ENCODE measurements around the gene ROBO1. TPM values are rescaled to one million over a fixed set of nuclear protein-coding genes. Genes with fewer than 3 reads are reported as not detected.
"Not testable (repeated sequence)": the region's sequence is repeated elsewhere in the genome, so short reads cannot be mapped to it uniquely, and the experiment has no call there.

The ROBO1 gene
- polyA plus RNA-seq, 3 donors, result 86.9 to 107 (median 102) TPM

DNA sequence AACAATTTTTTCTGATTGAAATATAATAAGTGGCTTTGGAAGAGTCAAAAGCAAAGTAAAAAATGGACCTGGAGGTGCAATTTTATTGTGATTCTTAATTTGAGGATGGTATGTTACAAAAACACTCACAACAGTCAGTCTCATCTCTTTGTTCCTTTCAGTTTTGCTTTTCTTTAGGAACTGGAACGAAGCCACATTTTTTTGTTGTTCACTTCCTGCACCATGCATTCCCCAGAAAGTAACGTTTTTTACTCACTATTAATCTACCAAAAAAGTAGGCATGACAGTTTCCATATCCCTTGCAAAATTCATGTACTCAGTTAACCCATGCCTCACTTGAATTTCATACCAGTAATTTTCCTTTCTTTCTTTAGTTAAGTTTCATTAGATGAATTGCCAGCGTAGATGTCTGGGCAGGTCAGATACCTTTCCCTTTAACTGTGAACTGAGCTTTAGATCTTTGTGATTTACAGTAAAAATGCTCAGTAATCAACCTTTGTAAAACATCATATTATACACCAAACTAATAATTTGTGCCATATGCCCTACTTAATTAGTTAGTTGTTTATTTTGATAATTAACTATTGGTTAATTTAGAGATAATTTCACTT lies 384.3 kb downstream of the ROBO1 start:
- no peak for DNase-seq

DNA sequence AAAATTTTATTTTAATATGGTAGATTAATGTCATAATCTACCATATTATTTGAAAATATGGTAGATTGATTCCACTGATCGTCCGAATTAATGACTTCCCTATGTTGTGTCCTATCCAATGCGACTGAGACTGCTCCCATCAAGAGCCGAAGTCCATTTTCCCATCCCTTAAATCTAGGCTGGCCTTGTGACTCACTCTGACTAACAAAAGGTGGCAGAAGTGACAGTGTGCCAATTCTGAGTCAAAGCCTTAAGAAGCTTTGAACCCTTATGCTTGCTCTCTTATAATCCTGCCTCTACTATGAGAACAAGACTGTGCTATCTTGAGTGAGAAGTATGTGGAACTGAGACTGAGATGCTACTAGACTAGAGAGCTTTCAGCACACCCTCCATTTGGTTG lies 387.2 kb downstream of the ROBO1 start:
- DNase-seq, result no peak

DNA sequence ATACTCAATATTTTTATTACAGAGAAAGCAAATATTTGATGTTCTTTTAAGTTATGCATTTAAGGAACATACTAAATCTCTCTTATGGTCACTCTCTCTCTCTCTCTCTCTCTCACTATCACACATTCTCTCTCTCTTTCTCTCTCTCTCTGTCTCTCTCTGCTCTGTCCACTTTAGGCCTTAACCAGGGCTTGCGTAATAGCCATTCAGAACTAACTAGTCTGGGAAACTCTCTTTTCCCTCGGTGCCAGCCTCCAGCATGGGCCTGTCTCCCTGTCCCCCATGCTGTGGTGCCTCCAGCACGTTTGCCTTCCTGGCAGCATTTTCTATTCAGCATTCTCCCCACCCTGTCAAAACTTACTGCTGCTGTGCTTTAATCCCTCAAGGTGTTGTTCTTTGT lies 389.7 kb downstream of the ROBO1 start:
- DNase-seq, result no peak

DNA sequence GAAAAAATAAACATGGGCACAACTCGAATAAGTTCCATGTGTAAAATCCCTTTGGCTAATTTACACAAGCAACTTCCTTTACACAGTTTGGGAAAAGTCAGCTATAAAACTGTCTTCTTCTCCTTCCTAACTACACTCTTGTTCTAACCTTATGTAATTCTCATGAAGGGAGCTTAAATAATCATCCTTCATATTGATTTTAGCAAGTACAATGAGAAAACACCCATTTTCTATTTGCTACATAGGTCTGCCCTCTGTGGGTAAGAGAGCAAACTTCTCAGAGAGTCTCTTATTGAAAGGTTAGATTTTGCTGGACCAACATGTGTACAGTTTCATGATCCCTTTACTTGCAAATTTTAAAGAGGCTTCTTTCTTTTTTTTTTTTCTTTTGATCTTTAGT lies 398.5 kb downstream of the ROBO1 start:
- DNase-seq, result peak; percentile 16

DNA sequence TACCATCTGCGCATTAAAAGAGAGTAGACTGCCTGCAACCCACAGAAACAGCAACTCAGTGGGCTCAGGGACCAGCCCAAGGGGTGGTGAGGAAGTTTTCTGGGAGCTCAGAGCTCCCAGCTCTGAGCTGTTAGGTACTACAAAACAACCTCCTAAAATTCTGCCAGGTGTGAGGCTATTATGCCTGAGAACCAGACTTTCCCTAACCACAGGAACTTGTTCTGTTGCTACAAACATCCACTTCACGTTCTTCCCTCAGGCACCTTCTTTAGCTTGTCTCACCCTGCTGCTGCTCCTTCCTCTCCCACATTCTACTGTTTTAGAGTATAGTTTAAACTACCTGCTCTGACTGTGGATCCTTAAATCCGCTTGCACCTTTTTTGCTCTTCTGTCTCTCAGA lies 399.4 kb downstream of the ROBO1 start:
- DNase-seq, result no peak

DNA sequence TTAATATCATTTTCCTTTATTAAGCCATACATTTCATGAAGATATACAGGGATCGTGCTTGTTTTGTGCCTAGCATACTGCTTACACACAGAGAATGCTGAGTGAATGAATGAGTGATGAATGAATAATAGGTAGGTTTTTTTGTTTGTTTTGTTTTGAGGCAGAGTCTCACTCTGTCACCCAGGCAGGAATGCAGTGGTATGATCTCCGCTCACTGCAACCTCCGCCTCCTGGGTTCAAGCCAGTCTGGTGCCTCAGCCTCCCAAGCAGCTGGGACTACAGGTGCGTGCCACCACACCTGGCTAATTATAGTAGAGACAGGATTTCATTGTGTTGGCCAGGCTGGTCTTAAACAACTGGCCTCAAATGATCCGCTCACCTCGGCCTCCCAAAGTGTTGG lies 400.0 kb downstream of the ROBO1 start:
- DNase-seq, result no peak

DNA sequence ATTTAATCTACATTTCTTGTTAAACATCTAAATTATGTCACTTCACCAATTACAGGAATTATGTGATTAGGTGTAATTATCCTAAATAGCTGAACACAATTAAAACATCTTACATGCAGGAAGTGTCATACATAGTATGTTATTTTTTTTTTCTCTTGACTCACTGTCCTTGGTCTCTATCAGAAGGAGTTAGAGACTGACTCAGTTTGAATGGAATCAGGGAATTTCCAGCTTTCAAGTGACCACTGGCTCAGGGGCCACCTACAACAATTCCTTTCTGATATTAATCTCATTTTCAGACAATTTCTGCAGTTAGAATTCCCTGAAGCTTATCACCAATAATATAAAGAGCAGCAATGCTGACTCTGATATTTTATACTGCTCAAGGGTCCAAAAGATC lies 400.7 kb downstream of the ROBO1 start:
- DNase-seq, result no peak

DNA sequence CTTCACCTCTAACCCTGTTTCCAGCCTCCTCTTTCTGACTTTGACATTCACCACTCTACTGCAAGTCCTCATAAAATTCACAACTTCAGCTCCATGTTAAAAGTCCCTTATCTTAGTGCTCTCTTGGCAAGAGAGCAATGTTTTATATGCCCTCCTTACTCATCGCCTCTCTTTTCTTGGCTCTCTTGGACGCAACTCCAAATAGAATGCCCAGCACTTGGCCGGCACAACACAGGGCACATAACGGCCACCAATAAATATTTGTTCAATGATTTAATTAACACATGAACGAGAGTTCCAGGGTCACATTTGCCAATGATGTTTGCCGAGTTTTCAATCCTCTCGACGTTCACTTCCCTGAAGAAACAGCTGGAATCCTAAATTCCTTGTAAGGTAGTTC lies 401.4 kb downstream of the ROBO1 start:
- DNase-seq, result no peak

DNA sequence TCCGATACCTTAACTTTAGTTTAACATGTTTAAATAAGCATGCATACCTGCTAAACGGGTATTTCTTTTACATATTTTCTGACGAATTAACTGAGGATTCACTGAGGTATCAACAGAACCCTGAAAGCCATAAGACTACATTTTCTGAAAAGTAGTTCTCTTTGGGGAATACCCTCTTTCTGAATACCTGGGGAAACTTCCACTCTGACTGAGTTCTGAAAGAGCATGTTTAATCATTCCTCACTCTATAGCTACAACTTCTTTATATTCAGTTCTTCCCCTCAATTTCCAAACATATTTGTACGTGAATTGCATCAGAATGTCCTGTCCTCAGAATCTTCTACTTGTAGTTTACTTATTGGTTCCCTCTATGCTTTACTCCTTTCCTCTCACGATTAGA lies 403.0 kb downstream of the ROBO1 start:
- DNase-seq, result no peak

DNA sequence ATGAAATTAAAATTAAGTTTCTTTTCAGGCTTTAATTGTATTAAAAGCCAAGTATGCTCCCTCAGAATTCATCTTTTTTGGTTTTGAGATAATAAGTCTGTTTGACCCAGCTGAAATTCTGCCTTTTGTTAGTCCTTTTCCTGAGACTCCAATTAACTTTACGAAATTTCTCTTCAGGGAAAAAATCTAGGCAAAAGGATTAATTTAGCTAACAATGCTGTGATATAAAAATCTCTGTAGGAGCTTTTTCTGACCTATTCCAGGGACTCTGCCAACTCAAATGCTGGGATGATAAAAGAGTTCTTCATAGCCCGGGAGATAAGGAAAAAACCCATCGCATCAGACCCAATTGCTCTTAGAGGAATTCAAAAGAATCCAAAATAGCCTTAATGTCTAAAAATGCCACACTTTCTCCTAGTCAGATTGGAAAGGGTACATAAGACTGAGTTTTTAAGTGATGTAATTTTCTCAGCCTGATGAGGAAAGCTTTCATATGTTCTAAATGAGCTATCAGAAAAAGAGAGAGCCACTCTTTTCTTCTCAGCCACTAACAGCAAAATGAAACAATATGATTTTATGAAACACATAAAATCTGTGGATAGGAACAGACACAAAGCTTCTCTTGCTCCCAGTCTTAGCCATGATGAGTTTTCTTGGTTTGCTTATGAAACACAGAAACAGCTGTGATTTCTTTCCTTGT lies 405.1 kb downstream of the ROBO1 start:
- no peak for DNase-seq

DNA sequence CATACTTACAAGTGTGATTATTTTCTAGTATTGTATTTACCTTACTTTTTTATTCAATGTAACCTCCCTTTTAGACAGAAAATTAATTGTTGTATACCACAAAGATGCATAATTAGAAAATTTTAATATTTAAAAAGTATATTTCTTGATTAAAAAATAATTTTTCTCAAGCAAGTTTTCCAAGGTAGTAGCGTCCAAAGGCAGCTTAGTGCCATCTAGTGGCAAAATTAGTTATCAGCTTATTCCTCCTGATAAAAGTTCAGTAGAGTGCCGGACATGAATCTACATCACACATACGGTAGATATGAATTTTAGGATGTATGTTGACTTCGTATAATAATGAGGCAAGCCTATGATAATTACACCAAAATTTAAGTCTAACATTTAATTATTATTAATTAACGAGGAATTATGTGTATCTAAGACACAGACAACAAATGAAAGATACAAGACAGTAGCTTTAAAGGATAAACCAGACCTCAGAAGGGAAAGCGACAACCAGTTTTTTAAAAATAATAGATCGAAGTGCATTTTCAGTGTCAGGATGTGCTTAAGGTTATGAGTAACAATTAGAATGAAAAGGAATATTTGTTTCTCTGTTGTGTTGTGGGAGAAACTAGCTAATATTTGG lies 405.9 kb downstream of the ROBO1 start:
- peak; percentile 22 for DNase-seq

DNA sequence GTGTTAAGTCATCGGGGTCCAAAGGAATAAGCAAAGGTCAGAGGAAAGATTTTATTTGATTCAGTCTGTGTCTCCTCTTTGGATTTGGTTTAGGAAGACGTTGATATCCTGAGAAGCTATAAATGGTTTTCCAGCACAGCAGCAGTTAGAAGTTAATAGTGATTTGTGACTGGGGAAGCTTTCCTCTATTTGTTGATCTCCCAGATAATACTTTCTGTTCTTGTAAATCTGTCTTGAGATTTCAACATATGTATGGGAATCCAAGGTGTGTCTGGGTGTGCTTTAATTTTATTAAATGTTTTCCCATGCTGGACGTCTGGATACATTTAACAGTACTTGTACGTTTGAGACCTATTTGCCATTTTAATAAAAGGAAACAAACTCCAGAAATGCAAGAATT lies 409.5 kb downstream of the ROBO1 start:
- no peak for DNase-seq

DNA sequence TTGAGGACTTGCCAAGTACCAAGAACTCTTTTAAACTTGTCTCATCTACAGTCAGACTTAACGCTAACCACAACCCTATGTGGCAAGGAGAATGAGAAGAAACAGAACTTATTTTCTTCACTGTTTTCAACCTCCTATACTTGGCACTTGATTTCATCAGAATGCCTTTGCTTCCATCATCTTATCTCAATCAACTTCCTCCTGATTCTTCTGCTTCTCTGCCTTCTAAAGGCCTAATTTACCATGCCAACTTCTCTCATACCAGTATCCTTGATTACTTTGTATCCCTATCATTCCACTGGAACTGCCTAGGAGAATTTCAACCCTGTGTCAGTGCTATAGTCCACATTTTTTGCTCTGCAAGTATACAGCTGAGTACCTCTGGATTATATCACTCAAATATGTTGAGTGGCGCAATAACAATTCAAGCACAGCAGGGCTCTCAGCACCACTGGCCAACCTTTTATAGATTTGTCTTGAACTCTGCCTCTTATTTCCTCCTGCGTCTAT lies 413.6 kb downstream of the ROBO1 start:
- no peak for DNase-seq

DNA sequence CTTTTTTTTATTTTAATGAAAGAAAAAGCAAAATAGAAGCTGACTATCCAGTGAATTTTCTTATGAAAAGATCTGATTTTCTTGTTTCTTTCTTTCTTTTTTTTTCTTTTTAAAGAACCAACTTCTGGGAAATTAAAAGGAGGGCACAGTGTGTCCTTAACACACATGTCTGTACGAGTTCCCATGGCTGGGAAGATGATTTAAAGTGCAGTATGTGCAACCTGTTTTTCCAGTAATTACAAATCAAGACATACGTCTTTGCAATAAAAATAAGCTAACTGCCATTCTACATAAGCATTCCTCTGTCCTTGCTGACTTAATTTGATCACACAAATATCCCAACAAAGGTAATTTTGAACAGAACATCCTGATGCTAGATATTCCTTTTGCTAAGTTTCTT lies 416.1 kb downstream of the ROBO1 start:
- no peak for DNase-seq

DNA sequence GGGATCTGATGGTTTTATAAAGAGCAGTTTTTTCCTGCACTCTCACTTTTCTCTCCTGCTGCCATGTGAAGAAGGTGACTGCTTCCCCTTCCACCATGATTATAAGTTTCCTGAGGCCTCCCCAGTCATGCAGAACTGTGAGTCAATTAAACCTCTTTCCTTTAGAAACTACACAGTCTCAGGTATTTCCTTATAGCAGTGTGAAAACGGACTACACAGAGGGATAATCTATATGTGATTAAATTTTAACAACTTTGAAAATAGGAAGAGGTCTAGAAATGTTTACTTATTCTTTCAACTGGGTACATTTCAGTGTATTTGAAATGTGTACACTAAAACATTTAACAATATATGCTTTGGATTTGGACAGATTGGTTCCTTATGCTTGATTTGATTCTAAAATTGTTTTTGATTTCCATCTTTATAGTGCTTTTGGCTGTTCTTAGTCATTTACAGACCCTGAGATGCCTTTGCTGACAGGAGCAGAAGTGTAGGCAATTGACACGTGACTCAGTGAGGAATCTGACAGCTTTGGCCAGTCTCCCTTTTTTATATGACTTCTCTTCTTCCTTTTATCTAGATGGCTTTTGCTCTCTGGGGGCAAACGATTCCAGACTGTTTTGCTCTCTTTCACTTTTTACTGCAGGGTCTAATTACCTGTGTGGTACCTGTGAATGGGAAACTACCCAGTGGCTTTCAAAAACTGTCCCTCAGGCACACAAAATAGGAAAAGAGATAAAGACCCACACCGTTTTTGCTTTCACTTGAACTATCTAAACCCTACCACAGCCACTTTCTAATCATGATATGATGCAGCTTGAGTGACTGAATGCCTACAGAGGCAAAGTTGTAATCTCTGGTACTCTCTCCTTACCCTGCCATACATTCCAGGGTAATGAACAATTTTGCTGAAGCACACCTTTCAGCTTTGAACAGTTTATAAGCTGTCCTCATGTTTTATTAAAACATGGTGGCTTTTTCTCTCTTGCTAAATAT lies 422.6 kb downstream of the ROBO1 start:
- no peak for DNase-seq

DNA sequence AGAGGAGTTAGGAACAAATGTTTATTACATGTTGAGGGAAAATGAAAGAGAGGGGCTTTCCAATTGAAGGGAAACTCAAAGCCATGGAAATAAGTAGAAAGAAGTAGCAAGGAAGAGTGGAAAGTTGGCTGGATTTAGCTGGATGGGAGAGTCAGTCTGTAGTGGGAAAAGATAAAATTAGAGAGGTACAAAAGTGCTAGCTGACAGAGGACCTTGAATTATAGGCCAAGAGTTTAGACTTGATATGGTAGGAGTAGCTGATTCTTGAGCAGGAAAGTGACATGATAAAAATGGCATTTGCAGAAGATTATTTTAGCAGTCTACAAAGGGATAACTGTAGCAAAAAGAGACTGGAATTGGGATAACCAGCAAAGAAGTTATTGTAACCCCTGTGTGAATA lies 425.8 kb downstream of the ROBO1 start:
- DNase-seq, result no peak

DNA sequence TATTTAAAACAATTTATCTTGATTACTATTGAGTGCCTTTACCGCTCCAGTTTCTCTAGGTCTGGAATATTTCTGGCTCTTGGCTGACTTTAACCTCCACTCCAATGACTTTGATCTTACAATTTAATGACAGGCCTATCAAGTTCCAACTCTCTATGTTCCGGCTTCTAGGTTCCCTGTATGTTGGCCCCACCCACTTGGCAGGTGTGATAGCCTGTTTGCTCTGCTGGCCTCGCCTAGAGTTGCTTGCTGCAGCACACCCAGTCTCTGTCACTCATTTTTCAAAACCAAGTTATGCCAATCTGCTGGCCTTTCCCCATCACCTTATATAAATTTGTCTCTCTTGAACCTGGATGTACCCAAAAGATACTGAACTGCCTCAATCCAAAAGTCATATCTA lies 428.0 kb downstream of the ROBO1 start:
- DNase-seq, result peak; percentile 8

DNA sequence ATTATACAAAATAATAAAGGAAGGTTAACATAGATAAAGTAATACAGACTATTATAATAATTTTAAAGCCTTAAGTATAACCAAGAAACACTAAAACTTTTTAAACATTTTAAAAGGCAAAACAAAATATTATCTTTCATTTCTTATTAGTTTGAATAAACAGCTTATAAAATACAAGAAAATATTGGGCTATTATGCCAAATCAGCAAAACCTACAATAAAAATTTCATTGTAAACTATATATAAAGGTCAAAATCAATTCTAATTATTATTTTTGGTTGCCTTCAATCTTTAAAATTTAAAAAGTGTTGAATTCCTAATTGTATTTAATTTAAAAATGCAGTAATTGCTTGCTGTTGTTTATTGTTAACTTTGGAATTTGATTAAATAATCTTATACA lies 430.0 kb downstream of the ROBO1 start:
- no peak for DNase-seq

DNA sequence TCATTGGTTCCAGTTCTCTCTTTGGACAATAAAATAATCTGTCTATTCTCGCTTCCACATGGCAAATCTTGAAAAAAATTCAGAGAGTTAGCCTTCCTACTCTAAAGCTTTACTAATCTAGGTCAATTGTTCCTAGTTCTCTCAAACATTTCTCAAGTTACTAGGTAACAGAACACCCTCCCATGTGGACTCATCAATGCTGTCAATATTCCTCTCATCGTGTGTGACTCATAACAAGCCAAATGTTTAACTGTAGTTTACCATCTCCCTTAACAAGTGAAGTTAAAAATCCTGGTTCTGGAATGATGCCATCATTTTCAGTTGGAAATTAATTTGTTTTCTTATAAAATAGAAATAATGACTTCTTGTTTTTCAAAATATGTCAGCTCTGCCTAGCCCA lies 438.6 kb downstream of the ROBO1 start:
- DNase-seq, result no peak

DNA sequence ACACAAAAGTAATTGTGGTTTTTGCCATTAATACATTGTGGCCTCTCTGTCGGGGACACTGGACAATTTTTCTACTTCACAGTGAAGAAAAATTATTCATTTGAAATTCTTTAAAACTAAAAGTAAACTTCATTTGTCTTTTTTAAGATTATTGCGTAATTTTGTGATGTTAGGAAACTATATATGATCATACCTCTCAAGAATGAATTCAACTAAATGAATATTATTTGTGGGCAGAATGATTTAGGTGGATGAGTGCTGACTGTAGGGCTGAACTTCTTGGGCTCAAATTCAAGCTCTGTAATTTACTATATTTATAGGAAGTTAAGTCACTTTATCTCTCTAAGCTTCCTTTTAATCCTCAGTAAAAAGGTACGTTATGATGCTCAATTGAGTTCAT lies 441.2 kb downstream of the ROBO1 start:
- no peak for DNase-seq

DNA sequence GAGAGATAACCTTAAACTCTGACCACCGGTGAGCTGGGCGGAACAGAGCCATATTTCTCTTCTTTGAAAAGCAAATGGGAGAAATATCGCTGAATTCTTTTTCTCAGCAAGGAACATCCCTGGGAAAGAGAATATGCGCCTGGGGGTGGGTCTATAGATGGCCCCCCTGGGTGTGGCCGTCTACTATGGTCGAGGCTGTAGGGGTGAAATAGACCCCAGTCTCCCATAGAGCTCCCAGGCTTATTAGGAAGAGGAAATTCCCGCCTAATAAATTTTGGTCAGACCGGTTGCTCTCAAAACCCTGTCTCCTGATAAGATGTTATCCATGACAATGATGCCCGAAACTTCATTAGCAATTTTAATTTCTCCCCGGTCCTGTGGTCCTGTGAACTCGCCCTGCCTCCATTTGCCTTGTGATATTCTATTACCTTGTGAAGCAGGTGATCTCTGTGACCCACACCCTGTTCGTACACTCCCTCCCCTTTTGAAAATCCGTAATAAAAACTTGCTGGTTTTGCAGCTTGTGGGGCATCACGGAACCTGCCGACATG lies 441.9 kb downstream of the ROBO1 start:
- DNase-seq, result not testable (repeated sequence)

Measured in renal pelvis (tissue), 4 donors.